SK-N-DZ (cell line): Measurements from ENCODE around the gene ARHGAP29. TPM values are rescaled to one million over a fixed set of nuclear protein-coding genes. Genes with fewer than 3 reads are reported as not detected.

ENCODE experiments used
- DNase-seq: peaks from one replicate; pipeline ENCODE4 v3.0.0-alpha.2; 2015; ENCODE audit warnings: low spot score
- polyA plus RNA-seq, 2 experiments: library from polyadenylated mRNA; depleted of rRNA; stranded (reverse); fragments of >200 nt; gene quantifications; 2 replicates each; pipeline ENCODE4 v1.2.3, GENCODE V29; 2014

The ARHGAP29 gene
- 13.4 and 13.5 TPM in 2 replicates for polyA plus RNA-seq (2014; cell fraction: cytosol; rRNA removed)
- polyA plus RNA-seq (2014; cell fraction: nucleus; rRNA removed): 15.8 and 22.3 TPM in 2 replicates

- DNase-seq: peak; percentile 82
These were observed at the start of gene ARHGAP29 for GRCh38 chr1:94237291-94238226. TSS of gene ARHGAP29 (minus strand) at chr1:94237584. CDS start at chr1:94231611, 5,973 bp downstream.

GRCh38 chr1:94286864-94287437, 49.6 kb upstream of the ARHGAP29 start:
- no peak for DNase-seq

- DNase-seq: no peak
These were observed 47.8 kb upstream of the ARHGAP29 start for GRCh38 chr1:94285031-94285654.

GRCh38 chr1:94284476-94284875, 47.1 kb upstream of the ARHGAP29 start:
- no peak for DNase-seq

GRCh38 chr1:94283462-94283861, 46.1 kb upstream of the ARHGAP29 start:
- no peak for DNase-seq

GRCh38 chr1:94282143-94282711, 44.8 kb upstream of the ARHGAP29 start:
- DNase-seq: no peak

GRCh38 chr1:94281361-94282142, 44.2 kb upstream of the ARHGAP29 start:
- peak; percentile 94 for DNase-seq

- DNase-seq: no peak
These were observed 43.2 kb upstream of the ARHGAP29 start for GRCh38 chr1:94280541-94280940.

GRCh38 chr1:94279462-94279861, 42.1 kb upstream of the ARHGAP29 start:
- no peak for DNase-seq

- DNase-seq: no peak
These were observed 41.7 kb upstream of the ARHGAP29 start for GRCh38 chr1:94279038-94279437.

- no peak for DNase-seq
These were observed 39.6 kb upstream of the ARHGAP29 start for GRCh38 chr1:94276988-94277434.

- DNase-seq: no peak
These were observed 37.7 kb upstream of the ARHGAP29 start for GRCh38 chr1:94275083-94275482.

- no peak for DNase-seq
These were observed 37.2 kb upstream of the ARHGAP29 start for GRCh38 chr1:94274561-94274960.

- DNase-seq: no peak
These were observed 35.7 kb upstream of the ARHGAP29 start for GRCh38 chr1:94273111-94273510.

GRCh38 chr1:94272388-94272787, 35.0 kb upstream of the ARHGAP29 start:
- DNase-seq: no peak

- DNase-seq: no peak
These were observed 34.0 kb upstream of the ARHGAP29 start for GRCh38 chr1:94271373-94271772.

- no peak for DNase-seq
These were observed 33.4 kb upstream of the ARHGAP29 start for GRCh38 chr1:94270801-94271203.

- no peak for DNase-seq
These were observed 32.5 kb upstream of the ARHGAP29 start for GRCh38 chr1:94269921-94270320.

GRCh38 chr1:94265906-94266305, 28.5 kb upstream of the ARHGAP29 start:
- DNase-seq: no peak

GRCh38 chr1:94265011-94265422, 27.6 kb upstream of the ARHGAP29 start:
- no peak for DNase-seq
